MM.1S (cell line): Measurements from ENCODE around the gene LDLRAP1.

Experiments
- EZH2 ChIP-seq: fragments of 300-600 bp; sonication (generic); optimal IDR thresholded peaks from 2 replicates; pipeline ENCODE3; 2017; ENCODE audit warnings: low read depth, mild to moderate bottlenecking, antibody characterized with exemption, low read length, mixed read lengths
- EZH2phosphoT487 ChIP-seq: fragments of 300-600 bp; sonication (generic); IDR thresholded peaks from 2 replicates; pipeline ENCODE4 v1.6.1; 2018; ENCODE audit warnings: antibody characterized with exemption, low read length
- TF ChIP-seq, protein P1 (sequence below): fragments of 300-600 bp; sonication (generic); IDR thresholded peaks from 2 replicates; pipeline ENCODE4 v1.5.1; 2016; ENCODE audit warnings: antibody characterized with exemption, low read length, mixed read lengths

GRCh38 chr1:25528881-25529517 is 14.4 kb upstream of the LDLRAP1 start:
- TF ChIP-seq, protein P1, sequence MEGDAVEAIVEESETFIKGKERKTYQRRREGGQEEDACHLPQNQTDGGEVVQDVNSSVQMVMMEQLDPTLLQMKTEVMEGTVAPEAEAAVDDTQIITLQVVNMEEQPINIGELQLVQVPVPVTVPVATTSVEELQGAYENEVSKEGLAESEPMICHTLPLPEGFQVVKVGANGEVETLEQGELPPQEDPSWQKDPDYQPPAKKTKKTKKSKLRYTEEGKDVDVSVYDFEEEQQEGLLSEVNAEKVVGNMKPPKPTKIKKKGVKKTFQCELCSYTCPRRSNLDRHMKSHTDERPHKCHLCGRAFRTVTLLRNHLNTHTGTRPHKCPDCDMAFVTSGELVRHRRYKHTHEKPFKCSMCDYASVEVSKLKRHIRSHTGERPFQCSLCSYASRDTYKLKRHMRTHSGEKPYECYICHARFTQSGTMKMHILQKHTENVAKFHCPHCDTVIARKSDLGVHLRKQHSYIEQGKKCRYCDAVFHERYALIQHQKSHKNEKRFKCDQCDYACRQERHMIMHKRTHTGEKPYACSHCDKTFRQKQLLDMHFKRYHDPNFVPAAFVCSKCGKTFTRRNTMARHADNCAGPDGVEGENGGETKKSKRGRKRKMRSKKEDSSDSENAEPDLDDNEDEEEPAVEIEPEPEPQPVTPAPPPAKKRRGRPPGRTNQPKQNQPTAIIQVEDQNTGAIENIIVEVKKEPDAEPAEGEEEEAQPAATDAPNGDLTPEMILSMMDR = no peak
- TF ChIP-seq EZH2phosphoT487 (no peak), EZH2 (no peak)
